ENCODE data around the gene CIAO2A.

The CIAO2A gene

GRCh38 chr15:64136347-64136746 is 42.7 kb upstream of the CIAO2A start:
- no peak overlapping the region for H3K4me3 ChIP-seq (ENCODE audit: low read depth, low read length)
- peaks cover 73% of the 10 kb centered on the region for H3K36me3 ChIP-seq
- TF ChIP-seq CTCF (IDR thresholded peaks at IDR 0.05; ENCODE audit: low read depth, low read length): no peak
- no peak overlapping the region for H3K27ac ChIP-seq
- DNase-seq: no peak
- no peaks in the 10 kb centered on the region for H3K27me3 ChIP-seq (ENCODE audit: insufficient read depth, low read depth, severe bottlenecking)
- H3K9me3 ChIP-seq (ENCODE audit: severe bottlenecking): no peaks in the 10 kb centered on the region

GRCh38 chr15:64134345-64134829 is 40.7 kb upstream of the CIAO2A start:
- H3K36me3 ChIP-seq: peaks cover 83% of the 10 kb centered on the region
- no peaks in the 10 kb centered on the region for H3K9me3 ChIP-seq (ENCODE audit: severe bottlenecking)
- DNase-seq: no peak
- no peak overlapping the region for H3K4me3 ChIP-seq (ENCODE audit: low read depth, low read length)
- TF ChIP-seq CTCF (IDR thresholded peaks at IDR 0.05; ENCODE audit: low read depth, low read length): no peak
- no peaks in the 10 kb centered on the region for H3K27me3 ChIP-seq (ENCODE audit: insufficient read depth, low read depth, severe bottlenecking)
- H3K27ac ChIP-seq: no peak overlapping the region

- peaks cover 89% of the 10 kb centered on the region for H3K36me3 ChIP-seq
- no peak for DNase-seq
- H3K27ac ChIP-seq: no peak overlapping the region
- no peak for TF ChIP-seq CTCF (IDR thresholded peaks at IDR 0.05; ENCODE audit: low read depth, low read length)
- no peaks in the 10 kb centered on the region for H3K9me3 ChIP-seq (ENCODE audit: severe bottlenecking)
- H3K4me3 ChIP-seq (ENCODE audit: low read depth, low read length): no peak overlapping the region
- no peaks in the 10 kb centered on the region for H3K27me3 ChIP-seq (ENCODE audit: insufficient read depth, low read depth, severe bottlenecking)
Measured at GRCh38 chr15:64133623-64134344, 40.1 kb upstream of the CIAO2A start.

- Histone ChIP-seq H3K4me3 (ENCODE audit: low read depth, low read length) (no peak overlapping the region), H3K27ac (no peak overlapping the region), H3K27me3 (ENCODE audit: insufficient read depth, low read depth, severe bottlenecking) (no peaks in the 10 kb centered on the region), H3K9me3 (ENCODE audit: severe bottlenecking) (no peaks in the 10 kb centered on the region), H3K36me3 (peaks cover 98% of the 10 kb centered on the region)
- TF ChIP-seq CTCF (IDR thresholded peaks at IDR 0.05; ENCODE audit: low read depth, low read length): no peak
- no peak for DNase-seq
Measured at GRCh38 chr15:64132217-64132616, 38.6 kb upstream of the CIAO2A start.

GRCh38 chr15:64131547-64131946 is 37.9 kb upstream of the CIAO2A start:
- no peak for DNase-seq
- Histone ChIP-seq H3K27me3 (ENCODE audit: insufficient read depth, low read depth, severe bottlenecking) (no peaks in the 10 kb centered on the region), H3K9me3 (ENCODE audit: severe bottlenecking) (no peaks in the 10 kb centered on the region), H3K27ac (no peak overlapping the region), H3K36me3 (peaks cover 98% of the 10 kb centered on the region), H3K4me3 (ENCODE audit: low read depth, low read length) (no peak overlapping the region)
- no peak for TF ChIP-seq CTCF (IDR thresholded peaks at IDR 0.05; ENCODE audit: low read depth, low read length)

GRCh38 chr15:64130159-64130558 is 36.5 kb upstream of the CIAO2A start:
- Histone ChIP-seq H3K4me3 (ENCODE audit: low read depth, low read length) (no peak overlapping the region), H3K27me3 (ENCODE audit: insufficient read depth, low read depth, severe bottlenecking) (no peaks in the 10 kb centered on the region), H3K9me3 (ENCODE audit: severe bottlenecking) (no peaks in the 10 kb centered on the region), H3K27ac (no peak overlapping the region), H3K36me3 (peaks cover 94% of the 10 kb centered on the region)
- no peak for DNase-seq
- TF ChIP-seq CTCF (IDR thresholded peaks at IDR 0.05; ENCODE audit: low read depth, low read length): no peak

Measured in WERI-Rb-1 (cell line).